H54 (cell line): ENCODE results near the gene DOCK9.
"Not testable (repeated sequence)": the region's sequence is repeated elsewhere in the genome, so short reads cannot be mapped to it uniquely, and the experiment has no call there.

ENCODE experiments used
- DNase-seq: peaks from one replicate; pipeline ENCODE4 v3.0.0; 2011; ENCODE audit warnings: low spot score, mixed read lengths; ENCODE audit not compliant: insufficient read length
- FAIRE-seq: peaks from 3 replicates; lab custom pipeline; 2011; peaks lifted over from hg19 to GRCh38; lab: Jason Lieb, UNC
- POLR2A ChIP-seq: IDR thresholded peaks from 2 replicates; pipeline ENCODE4 v1.6.1; 2011; ENCODE audit warnings: low read depth, mild to moderate bottlenecking, low read length

The DOCK9 gene

GRCh38 chr13:98896083-98896867 is 81.6 kb downstream of the DOCK9 start:
- DNase-seq (no peak), FAIRE-seq (peak; percentile 84)
- TF ChIP-seq POLR2A: no peak

GRCh38 chr13:98894814-98895213 is 83.0 kb downstream of the DOCK9 start:
- not testable (repeated sequence) for DNase-seq, FAIRE-seq

- no peak for DNase-seq
- no peak for TF ChIP-seq POLR2A
- no peak for FAIRE-seq
These were observed 84.5 kb downstream of the DOCK9 start for GRCh38 chr13:98893371-98893770.

GRCh38 chr13:98892821-98893220 is 85.0 kb downstream of the DOCK9 start:
- no peak for TF ChIP-seq POLR2A
- FAIRE-seq: peak; percentile 70

GRCh38 chr13:98892077-98892476 is 85.8 kb downstream of the DOCK9 start:
- FAIRE-seq: no peak
- TF ChIP-seq POLR2A: no peak
- DNase-seq: no peak

More at GRCh38 chr13:98892821-98893220, 85.0 kb downstream of the DOCK9 start:
- no peak for DNase-seq

- DNase-seq (no peak), FAIRE-seq (no peak)
- no peak for TF ChIP-seq POLR2A
These were observed 86.9 kb downstream of the DOCK9 start for GRCh38 chr13:98890925-98891324.

- DNase-seq (peak; percentile 66), FAIRE-seq (peak; percentile 100)
- no peak for TF ChIP-seq POLR2A
These were observed 87.7 kb downstream of the DOCK9 start for GRCh38 chr13:98890186-98890585.

GRCh38 chr13:98889419-98890085 is 88.3 kb downstream of the DOCK9 start:
- DNase-seq (no peak), FAIRE-seq (no peak)
- no peak for TF ChIP-seq POLR2A

GRCh38 chr13:98888890-98889279 is 89.0 kb downstream of the DOCK9 start:
- FAIRE-seq (no peak), DNase-seq (no peak)
- TF ChIP-seq POLR2A: no peak

GRCh38 chr13:98888222-98888889 is 89.5 kb downstream of the DOCK9 start:
- no peak for TF ChIP-seq POLR2A
- DNase-seq (no peak), FAIRE-seq (no peak)

GRCh38 chr13:98886587-98887230 is 91.2 kb downstream of the DOCK9 start:
- FAIRE-seq (peak; percentile 30), DNase-seq (no peak)
- no peak for TF ChIP-seq POLR2A

GRCh38 chr13:98885600-98885999 is 92.3 kb downstream of the DOCK9 start:
- peak; percentile 87 for FAIRE-seq
- DNase-seq: no peak
- TF ChIP-seq POLR2A: no peak

- TF ChIP-seq POLR2A: no peak
- FAIRE-seq: peak; percentile 20
- DNase-seq: no peak
These were observed 93.9 kb downstream of the DOCK9 start for GRCh38 chr13:98883998-98884397.

GRCh38 chr13:98881390-98881789 is 96.5 kb downstream of the DOCK9 start:
- DNase-seq (no peak), FAIRE-seq (peak; percentile 52)
- TF ChIP-seq POLR2A: no peak
